Chondrocyte (in vitro differentiated cells): ENCODE results near the gene RNF25. TPM values are rescaled to one million over a fixed set of nuclear protein-coding genes. Genes with fewer than 3 reads are reported as not detected.
A peak's percentile ranks its signal among the peaks of the same experiment; 100 is the strongest.

Experiments used
- DNase-seq: peaks from one replicate; pipeline ENCODE4 v3.0.0; 2021; ENCODE audit warnings: mixed read lengths, low spot score
- H3K27ac Mint-ChIP-seq: one replicate; pipeline ENCODE4 v1.8.0; 2021; ENCODE audit warnings: mild to moderate bottlenecking, moderate library complexity, mixed read lengths; ENCODE audit not compliant: unreplicated experiment
- H3K27me3 Mint-ChIP-seq: 2 replicates; pipeline ENCODE4 v1.8.0; 2021; ENCODE audit warnings: low read depth, mixed read lengths
- H3K36me3 Mint-ChIP-seq: 2 replicates; pipeline ENCODE4 v1.8.0; 2021; ENCODE audit warnings: low read depth, mixed read lengths
- H3K4me1 Mint-ChIP-seq: 2 replicates; pipeline ENCODE4 v1.8.0; 2021; ENCODE audit warnings: low read depth, mild to moderate bottlenecking, mixed read lengths
- H3K4me3 Mint-ChIP-seq: one replicate; pipeline ENCODE4 v1.8.0; 2021; ENCODE audit warnings: mild to moderate bottlenecking, moderate library complexity, mixed read lengths; ENCODE audit not compliant: unreplicated experiment
- H3K9me3 Mint-ChIP-seq: 2 replicates; pipeline ENCODE4 v1.8.0; 2021; ENCODE audit warnings: low read depth, mixed read lengths
- total RNA-seq: library from RNA; stranded (reverse); gene quantifications from 3 replicates; pipeline ENCODE4 v1.2.1, GENCODE V29; 2021
- TF ChIP-seq, protein P1 (sequence below): fragments of 200-600 bp; sonication (generic); IDR thresholded peaks from 2 replicates; pipeline ENCODE4 v1.5.0; 2021; ENCODE audit warnings: antibody characterized with exemption, mild to moderate bottlenecking, moderate library complexity

RNF25 gene
- total RNA-seq, 1 donor from 2014 or later = 30.4 TPM

DNA sequence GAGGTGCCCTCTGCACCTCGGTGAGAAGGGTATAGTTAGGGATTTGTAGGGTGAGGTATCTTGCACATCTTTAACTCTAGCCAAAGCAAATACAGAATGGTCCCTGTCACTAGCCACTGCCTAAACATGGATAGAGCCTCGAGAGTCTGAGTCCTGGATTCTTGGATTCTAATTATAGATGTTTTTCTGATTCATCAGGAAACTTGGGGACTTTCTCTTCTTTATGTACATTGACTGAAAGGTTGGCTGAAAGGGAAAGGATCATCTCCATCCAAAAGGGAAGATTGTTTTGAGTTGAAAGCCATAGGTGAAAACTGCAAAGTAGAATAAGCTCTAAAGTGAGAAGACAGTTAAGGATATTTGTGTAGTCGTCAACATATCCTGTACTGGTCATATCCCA is 8.3 kb upstream of the RNF25 start:
- Mint-ChIP-seq H3K27me3 (no peaks in the 10 kb centered on the region), H3K4me1 (no peaks in the 10 kb centered on the region), H3K36me3 (peaks cover 17% of the 10 kb centered on the region), H3K27ac (no peak overlapping the region), H3K4me3 (no peak overlapping the region), H3K9me3 (no peaks in the 10 kb centered on the region)
- TF ChIP-seq, protein P1, sequence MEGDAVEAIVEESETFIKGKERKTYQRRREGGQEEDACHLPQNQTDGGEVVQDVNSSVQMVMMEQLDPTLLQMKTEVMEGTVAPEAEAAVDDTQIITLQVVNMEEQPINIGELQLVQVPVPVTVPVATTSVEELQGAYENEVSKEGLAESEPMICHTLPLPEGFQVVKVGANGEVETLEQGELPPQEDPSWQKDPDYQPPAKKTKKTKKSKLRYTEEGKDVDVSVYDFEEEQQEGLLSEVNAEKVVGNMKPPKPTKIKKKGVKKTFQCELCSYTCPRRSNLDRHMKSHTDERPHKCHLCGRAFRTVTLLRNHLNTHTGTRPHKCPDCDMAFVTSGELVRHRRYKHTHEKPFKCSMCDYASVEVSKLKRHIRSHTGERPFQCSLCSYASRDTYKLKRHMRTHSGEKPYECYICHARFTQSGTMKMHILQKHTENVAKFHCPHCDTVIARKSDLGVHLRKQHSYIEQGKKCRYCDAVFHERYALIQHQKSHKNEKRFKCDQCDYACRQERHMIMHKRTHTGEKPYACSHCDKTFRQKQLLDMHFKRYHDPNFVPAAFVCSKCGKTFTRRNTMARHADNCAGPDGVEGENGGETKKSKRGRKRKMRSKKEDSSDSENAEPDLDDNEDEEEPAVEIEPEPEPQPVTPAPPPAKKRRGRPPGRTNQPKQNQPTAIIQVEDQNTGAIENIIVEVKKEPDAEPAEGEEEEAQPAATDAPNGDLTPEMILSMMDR = no peak
- no peak for DNase-seq

DNA sequence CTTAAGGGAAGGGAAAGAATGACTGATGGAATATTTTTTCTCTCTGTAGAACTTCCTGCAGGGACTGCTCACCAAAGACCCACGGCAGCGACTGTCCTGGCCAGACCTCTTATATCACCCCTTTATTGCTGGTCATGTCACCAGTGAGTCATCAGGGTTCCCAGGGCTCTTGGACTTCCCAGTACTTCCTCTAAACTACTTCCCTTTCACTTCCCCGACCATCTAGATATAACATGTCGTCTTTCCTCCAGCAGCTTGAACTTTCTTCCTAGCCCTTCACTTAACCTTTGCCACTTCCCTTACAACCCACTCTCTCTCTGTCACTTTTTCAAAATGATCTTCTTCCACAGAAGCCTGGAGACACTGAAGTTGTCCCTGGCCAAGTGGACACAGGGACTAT is 7.3 kb upstream of the RNF25 start:
- Mint-ChIP-seq H3K27ac (no peak overlapping the region), H3K4me1 (no peaks in the 10 kb centered on the region), H3K4me3 (no peak overlapping the region), H3K9me3 (no peaks in the 10 kb centered on the region), H3K36me3 (peaks cover 14% of the 10 kb centered on the region), H3K27me3 (no peaks in the 10 kb centered on the region)
- TF ChIP-seq, protein P1 = no peak
- no peak for DNase-seq

DNA sequence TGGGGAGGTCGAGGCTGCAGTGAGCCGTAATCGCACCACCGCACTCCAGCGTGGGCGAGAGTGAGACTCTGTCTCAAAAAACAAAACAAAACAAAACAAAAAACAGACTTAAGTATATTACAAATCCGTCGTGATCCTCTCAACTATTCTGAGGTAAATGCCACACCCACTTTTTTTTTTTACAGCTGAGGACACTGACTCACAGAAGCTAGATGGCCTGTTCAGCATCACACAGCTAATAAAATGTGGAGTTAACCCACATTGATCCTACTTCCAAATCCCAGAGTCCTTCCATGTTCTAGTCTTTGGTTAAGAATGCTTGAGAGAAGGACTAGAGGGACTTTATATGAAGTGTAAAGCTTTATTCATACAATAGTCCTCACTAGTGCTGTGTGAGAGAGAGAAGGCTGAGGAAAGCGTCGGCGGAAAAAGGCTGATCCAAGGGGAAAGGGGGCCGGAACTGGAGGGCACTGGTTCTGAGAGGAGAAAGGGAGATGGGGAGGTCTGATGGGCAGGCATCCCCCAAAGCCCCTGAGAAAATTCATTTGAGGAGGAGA is 627 bp downstream of the RNF25 start:
- Mint-ChIP-seq H3K36me3 (peaks cover 10% of the 10 kb centered on the region), H3K27me3 (no peaks in the 10 kb centered on the region), H3K4me3 (peak overlapping the region; percentile 97), H3K27ac (peak overlapping the region; percentile 97), H3K4me1 (peaks cover 21% of the 10 kb centered on the region), H3K9me3 (no peaks in the 10 kb centered on the region)
- no peak for DNase-seq
- TF ChIP-seq, protein P1 = no peak

DNA sequence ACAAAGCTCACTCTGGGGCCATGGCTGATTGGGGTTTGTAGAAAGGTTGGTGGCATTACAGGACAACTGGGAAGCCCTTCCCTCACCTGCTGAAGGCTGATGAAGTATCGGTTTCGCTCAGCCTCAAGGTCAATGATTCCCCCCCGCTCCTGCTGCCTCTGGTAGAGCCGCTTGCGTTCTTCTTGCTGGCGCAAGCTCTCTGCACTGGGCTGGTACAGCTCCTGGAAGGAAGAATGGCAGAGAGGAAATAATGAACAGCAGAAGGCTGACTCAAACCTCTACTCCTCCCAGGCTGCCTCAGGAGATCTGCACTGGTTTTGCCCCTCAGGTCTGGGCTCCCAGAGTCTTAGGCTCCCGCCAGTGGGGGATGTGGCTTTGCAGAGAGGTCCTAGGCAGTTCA is 7.1 kb downstream of the RNF25 start:
- peaks cover 9% of the 10 kb centered on the region for H3K4me1 Mint-ChIP-seq
- peaks cover 28% of the 10 kb centered on the region for H3K36me3 Mint-ChIP-seq
- H3K4me3 Mint-ChIP-seq = no peak overlapping the region
- H3K9me3 Mint-ChIP-seq = no peaks in the 10 kb centered on the region
- DNase-seq = no peak
- no peak overlapping the region for H3K27ac Mint-ChIP-seq
- H3K27me3 Mint-ChIP-seq = no peaks in the 10 kb centered on the region
- TF ChIP-seq, protein P1 = no peak

DNA sequence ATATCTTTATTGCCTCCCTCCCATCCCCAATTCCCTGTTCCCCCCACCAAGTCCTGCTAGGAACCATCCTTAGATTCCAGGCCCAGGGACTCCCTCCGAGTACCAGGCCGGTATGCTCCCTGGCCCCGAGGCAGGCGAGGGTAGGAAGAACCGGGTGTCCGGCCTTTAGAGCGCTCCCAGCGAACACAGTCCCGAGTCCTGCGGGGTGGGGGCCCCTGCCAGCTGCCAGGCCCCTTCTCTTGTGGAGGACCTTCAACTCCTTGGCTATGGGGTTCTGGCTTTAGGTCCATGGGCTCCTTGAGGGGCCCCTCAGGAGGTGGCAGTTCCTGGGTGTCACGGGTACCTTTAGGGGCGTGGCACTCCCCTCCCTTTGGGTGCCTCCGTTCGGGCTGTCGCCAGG is 7.9 kb downstream of the RNF25 start:
- H3K4me3 Mint-ChIP-seq = no peak overlapping the region
- H3K36me3 Mint-ChIP-seq = peaks cover 28% of the 10 kb centered on the region

More for the DNA sequence above, 7.9 kb downstream of the RNF25 start:
- Mint-ChIP-seq H3K27ac (no peak overlapping the region), H3K27me3 (no peaks in the 10 kb centered on the region), H3K9me3 (no peaks in the 10 kb centered on the region), H3K4me1 (peaks cover 15% of the 10 kb centered on the region)
- TF ChIP-seq, protein P1 = no peak
- no peak for DNase-seq
